ENCODE data around the gene D2HGDH. TPM values are rescaled to one million over a fixed set of nuclear protein-coding genes. Genes with fewer than 3 reads are reported as not detected.
"Not testable (repeated sequence)": the region's sequence is repeated elsewhere in the genome, so short reads cannot be mapped to it uniquely, and the experiment has no call there.

D2HGDH gene
- total RNA-seq, 1 experiment from 2014 or later, result 5.6 TPM

DNA sequence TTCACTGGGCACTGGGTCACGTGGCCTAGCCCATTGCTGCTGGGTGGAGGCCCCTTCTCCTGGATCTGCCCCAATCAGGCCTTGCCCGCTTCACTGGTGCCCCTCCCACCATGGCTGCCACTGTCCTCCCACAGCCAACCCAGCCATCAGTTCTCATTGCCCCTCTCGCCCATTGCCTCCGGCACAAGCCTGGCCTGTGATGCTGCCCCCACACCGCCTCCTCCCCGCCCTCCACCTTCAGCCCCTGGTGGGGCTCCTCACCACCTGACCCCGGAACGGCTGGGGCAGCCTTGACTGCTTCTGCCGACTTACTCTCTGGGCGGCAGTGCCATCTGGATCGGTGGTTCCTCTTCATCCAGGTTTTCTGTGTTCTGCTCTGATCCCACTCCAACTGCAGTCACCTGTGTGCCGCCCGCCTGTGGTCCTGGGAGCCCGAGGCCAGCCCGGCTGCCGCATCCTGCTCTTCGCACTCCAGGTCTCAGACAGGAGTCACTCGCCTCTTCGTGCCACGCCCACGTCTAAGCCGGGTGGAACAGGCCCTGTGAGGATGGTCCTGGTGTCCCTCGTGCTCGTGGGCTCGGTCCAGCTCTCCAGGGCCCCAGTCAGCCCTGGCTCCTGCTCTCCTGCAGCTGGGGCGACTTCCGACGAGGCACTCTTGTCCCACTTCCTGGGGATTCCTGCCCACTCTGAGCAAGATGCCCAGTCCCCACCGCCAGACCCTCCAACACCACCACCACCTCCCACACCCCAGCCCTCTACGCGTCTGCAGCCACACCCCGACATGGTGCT lies 14.2 kb downstream of the D2HGDH start:
- DNase-seq (ENCODE audit: low read depth), result no peak

DNA sequence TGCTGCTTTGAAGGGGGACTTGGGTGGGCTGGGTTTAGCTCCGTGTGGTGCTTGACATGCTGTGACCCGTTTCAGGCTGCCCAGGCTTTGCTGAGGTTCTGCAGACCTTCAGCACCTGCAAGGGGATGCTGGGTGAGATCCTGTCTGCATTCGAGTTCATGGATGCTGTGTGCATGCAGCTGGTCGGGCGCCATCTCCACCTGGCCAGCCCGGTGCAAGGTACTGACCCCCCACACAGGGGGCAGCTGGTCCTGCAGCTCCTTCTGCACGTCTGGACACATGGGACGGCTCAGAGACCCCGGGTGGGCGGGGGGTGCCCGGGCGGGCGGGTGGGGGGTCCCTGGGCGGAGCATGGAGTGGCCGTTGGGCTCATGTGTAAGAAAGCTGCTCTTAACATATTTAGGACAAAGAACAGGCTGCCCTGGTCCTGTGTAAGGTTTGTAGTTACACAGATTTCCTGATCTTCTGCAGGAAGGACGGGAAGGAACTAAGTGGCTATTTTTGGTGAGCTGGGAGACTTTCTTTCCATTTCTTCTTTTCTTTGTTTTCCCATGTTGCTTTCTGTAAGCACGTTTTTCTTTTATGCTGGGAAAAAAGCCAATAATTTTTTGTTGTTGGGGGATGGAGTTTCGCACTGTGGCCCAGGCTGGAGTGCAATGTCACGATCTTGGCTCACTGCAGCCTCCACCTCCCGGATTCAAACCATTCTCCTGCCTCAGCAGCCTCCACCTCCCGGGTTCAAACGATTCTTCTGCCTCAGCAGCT lies 15.8 kb downstream of the D2HGDH start:
- DNase-seq (ENCODE audit: low read depth), result no peak

DNA sequence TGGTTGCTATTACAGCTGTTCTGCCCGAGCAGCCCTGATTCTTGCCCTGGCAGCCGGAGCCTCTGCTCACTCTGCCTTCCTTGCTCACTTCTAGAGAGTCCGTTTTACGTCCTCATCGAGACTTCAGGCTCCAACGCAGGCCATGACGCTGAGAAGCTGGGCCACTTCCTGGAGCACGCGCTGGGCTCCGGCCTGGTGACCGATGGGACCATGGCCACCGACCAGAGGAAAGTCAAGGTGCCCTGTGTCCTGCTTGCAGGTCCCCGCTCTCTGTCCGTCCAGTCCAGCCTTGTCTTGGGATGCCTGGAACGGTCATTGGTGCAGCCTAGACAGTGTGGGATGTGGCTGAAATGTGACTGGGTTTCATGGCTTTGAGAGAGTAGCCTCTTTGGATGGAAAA lies 16.7 kb downstream of the D2HGDH start:
- no peak for DNase-seq (ENCODE audit: low read depth)

DNA sequence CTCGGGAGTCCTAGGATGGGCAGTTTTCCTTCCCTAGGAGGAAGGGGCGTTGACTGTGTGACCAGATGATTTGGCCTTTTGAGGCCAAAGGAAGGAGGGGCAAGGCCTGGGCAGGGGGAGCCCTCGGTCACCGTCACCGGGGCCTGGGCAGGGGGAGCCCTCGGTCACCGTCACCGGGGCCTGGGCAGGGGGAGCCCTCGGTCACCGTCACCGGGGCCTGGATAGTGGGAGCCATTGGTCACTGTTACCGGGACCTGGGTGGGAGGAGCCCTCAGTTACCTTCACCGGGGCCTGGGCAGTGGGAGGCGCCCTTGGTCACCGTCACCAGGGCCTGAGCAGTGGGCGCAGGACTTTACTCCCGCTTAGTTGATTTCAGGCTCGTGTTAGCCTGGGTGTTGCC lies 17.3 kb downstream of the D2HGDH start:
- no peak for DNase-seq (ENCODE audit: low read depth)

DNA sequence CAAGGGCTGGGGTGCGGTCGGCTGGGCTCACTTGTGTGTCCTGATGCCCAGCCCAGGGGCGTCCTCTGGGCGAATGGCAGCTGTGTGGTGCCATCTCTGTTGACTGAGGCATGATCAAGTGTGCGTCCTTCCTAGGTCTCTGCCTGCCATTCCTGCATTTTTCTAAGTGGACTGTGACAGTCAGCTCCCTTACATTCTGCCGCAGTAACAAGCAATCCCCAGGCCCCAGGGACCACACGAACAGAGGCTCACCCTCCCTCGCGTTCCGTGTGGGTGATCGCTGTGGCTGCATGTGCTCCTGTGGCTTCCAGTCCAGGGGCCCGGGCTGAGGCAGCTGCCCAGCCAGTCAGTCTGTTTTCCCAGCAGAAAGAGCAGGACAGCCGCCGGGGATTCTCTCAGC lies 17.8 kb downstream of the D2HGDH start:
- DNase-seq (ENCODE audit: low read depth), result no peak

DNA sequence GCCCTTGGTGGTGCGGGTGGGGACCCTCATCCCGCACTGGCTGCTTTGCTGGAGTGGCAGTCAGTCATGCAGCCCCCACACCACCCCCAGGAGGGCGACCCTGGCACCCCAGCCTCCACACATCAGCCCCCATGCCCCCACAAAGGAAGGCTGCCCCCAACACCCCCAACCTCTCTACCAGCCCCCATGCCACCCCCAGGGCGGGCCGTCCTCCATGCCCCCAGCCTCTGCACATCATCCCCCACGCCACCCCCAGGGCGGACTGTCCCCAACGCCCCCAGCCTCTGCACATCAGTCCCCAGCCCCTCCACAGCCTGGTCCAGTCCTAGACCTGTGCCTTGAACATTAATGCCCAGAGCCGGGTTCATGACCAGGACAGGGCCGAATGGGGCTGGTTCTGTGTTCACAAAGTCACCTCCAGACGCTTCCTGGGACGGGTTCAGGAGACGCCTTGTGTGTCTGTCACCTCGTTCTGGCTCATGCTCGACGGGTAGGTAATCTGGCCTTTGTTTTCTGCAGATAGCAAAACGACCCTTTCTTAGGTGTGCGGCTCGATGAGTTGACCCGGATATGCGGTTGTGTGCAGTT lies 18.4 kb downstream of the D2HGDH start:
- DNase-seq (ENCODE audit: low read depth), result no peak

DNA sequence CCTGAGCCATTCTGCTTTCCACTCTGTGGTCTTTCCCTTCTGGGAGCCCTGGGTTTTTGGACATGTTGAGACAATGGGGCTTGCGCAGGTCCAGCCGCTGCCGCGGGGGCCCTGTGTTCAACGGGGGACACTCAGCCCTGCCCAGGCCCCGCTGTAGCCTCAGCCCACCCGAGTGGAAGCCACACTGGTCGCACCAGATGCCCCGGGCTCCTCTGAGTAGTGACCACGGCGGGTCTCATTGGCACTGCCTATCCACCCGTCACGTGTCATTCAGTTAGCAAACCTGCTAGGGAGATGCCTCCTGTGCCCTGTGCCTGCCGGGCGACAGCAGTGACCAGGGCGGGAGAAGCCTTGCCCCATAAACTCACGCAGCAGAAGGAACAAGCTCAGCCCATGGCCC lies 19.1 kb downstream of the D2HGDH start:
- DNase-seq (ENCODE audit: low read depth), result no peak

DNA sequence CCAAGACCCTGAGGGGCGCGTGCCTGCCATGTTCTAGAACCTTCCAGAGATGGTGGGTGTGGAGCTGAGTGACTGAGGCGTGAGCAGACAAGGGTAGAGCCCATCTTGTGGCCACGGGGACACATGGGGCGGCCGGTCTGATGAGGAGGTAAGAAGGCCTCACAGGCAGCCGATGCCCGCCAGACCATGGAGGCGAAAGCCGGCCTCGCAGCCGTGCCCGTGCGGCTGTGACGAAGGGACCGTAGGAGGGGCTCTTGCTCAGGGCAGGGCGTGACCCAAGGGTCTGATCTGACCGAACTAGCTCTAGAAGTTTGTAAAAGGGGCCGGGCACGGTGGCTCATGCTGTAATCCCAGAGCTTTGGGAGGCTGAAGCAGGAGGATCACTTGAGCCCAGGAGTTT lies 19.6 kb downstream of the D2HGDH start:
- DNase-seq (ENCODE audit: low read depth), result no peak

DNA sequence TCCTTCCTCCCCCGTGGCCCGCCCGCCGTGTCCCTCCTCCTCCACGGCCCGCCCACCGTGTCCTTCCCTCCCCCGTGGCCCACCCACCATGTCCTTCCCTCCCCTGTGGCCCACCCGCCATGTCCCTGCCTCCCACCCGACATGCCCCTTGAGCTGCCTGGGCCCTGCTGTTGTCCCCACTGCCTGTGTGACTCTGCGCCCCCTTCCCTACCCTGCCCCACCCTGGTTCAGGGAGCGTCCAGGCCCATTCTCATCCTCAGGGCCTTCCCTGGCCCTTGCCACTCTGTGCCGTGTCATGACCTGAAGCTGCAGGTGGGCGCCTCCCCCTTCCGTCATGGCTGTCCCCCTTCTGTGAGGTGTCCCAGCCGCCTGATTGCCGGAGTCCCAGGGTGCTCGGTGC lies 20.7 kb downstream of the D2HGDH start:
- no peak for DNase-seq (ENCODE audit: low read depth)

DNA sequence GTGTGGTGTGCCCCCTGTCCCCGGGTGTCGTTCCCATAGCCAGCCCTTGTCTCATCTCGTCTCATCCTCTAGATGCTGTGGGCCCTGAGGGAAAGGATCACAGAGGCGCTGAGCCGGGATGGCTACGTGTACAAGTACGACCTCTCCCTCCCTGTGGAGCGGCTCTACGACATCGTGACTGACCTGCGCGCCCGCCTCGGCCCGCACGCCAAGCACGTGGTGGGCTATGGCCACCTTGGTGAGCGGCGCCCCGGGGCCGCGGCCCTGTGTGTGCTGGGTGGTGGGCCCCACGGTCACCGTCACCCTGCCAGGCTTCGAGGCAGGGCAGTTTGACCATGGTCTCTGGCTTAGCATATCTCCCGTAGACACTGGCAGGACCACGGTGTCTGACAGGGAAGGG lies 21.3 kb downstream of the D2HGDH start:
- no peak for DNase-seq (ENCODE audit: low read depth)

DNA sequence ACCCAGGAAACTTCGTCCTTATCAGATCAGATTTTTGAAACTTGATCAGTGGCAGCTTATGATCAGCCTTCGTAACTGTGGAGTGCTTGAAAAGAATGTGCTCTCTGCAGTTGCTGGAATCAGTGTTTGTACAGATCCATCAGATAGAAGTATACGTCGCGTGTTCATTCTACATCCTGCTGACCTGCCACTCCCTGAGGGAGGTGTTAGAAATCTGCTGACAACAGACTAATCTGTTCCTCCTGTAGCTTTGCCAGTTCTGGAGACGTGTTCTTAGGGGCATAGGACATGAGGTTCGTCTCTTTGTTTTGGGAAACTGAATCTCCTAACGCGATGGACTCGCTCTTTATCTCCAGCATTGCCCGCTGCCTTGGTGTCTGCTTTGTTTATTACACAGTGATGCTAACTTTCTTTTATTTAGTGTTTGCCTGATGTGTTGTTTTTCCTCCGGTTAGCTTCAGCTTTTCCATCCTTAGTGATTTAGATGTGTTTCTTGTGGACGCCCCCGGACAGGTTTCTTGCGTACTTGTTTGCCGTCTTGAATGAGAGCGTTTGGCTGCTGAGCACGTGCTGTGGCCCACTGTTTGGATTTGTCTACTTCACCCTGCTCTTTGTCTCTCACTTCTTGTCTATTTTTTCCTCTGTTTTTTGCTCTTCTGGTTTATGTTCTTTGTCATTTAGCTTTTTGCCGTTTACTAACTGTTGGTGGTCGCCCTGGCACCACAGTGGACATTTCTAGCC lies 24.8 kb downstream of the D2HGDH start:
- DNase-seq (ENCODE audit: low read depth), result no peak

DNA sequence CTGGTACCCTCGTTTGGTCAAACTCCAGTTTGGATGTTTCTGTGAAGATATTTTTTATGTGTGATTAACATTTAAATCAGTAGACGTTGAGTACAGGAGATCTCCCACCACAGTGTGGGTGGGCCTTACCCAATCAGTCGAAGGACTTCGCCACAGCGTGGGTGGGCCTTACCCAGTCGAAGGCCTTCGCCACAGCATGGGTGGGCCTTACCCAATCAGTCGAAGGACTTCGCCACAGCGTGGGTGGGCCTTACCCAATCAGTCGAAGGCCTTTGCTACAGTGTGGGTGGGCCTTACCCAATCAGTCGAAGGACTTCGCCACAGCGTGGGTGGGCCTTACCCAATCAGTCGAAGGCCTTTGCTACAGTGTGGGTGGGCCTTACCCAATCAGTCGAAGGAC lies 25.5 kb downstream of the D2HGDH start:
- DNase-seq (ENCODE audit: low read depth), result not testable (repeated sequence)

DNA sequence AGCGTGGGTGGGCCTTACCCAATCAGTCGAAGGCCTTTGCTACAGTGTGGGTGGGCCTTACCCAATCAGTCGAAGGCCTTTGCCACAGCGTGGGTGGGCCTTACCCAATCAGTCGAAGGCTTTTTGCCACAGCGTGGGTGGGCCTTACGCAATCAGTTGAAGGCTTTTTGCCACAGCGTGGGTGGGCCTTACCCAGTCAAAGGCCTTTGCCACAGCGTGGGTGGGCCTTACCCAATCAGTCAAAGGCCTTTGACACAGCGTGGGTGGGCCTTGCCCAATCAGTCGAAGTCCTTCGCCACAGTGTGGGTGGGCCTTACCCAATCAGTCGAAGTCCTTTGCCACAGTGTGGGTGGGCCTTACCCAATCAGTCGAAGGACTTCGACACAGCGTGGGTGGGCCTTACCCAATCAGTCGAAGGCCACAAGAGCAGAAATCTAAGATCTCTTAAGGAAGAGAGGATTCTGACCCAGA lies 25.9 kb downstream of the D2HGDH start:
- no peak for DNase-seq (ENCODE audit: low read depth)

DNA sequence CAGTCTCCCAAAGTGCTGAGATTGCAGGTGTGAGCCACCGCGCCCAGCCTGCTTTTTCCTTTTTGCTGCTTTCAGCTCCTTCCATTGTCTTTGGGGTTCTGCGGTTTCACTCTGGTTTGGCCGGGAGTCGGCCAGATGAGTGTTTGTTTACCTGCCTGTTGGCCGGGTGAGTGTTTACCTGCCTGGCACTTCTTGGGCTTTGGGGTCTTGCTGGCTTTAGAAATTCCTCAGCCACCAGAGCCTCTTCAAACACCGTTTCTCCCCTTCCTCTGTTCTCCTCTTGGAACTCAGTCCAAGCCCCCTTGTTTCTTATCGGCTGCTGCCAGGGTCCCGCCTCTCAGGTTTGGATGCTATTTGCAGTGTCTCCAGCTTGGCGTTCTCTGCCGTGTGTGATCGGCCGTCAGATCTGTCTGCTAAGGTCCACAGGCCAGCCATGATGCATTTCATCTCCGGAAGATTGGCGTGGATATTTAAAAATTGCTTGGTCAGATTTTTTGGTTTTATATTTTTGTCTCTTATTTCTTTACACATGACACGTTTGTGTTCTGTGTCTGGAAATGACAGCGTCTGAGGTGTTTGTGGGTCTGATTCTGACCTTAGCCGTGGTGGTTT lies 28.0 kb downstream of the D2HGDH start:
- DNase-seq (ENCODE audit: low read depth), result no peak

DNA sequence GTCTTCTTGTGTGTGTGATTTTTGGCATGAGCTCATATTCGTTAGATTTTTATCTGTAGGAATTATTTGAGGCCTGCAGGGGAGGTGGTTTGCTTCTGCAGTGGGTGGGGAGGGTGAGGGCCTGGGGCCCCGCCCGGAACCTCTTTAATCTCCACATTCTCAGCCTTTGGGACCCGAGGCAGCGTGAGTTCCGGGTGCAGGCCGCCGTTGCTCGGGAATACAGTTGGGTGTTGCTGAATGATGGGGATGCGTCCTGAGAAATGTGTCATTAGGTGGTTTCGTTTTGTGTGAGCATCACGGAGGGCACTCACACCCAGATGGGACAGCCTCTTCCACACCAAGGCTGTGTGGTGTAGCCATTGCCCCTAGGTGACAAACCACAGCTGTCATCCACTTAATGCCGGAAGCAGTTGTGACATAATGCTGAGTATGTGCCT lies 28.5 kb downstream of the D2HGDH start:
- DNase-seq (ENCODE audit: low read depth), result no peak

DNA sequence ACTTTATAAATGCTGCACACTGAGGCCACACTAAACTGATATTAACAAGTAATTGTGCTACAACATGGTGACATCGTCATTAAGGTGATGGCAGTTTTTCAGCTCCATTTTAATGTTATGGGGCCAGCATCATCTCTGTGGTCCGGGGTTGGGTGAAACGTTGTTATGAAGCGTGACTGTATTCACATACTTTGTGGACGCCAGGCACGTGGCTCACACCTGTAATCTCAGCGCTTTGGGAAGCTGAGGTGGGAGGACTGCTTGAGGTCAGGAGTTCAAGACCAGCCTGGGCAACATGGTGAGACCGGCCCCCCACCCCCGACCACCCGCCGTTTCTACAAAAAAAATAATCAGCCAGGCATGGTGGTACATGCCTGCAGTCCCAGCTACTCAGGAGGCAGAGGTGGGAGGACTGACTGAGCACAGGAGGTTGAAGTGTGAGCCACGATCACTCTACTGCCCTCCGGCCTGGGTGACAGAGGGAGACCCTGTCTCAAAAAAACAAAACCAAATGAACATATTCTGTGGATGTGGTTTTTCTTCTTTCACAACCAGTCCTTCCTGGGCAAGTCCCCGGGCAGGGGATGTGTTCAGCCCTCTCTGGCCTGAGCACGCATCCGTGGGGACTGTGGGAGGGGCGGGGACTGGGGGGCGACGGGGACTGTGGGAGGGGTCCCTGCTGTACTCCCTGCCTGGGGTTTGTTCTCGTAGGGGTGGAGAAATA lies 29.3 kb downstream of the D2HGDH start:
- DNase-seq (ENCODE audit: low read depth), result no peak

DNA sequence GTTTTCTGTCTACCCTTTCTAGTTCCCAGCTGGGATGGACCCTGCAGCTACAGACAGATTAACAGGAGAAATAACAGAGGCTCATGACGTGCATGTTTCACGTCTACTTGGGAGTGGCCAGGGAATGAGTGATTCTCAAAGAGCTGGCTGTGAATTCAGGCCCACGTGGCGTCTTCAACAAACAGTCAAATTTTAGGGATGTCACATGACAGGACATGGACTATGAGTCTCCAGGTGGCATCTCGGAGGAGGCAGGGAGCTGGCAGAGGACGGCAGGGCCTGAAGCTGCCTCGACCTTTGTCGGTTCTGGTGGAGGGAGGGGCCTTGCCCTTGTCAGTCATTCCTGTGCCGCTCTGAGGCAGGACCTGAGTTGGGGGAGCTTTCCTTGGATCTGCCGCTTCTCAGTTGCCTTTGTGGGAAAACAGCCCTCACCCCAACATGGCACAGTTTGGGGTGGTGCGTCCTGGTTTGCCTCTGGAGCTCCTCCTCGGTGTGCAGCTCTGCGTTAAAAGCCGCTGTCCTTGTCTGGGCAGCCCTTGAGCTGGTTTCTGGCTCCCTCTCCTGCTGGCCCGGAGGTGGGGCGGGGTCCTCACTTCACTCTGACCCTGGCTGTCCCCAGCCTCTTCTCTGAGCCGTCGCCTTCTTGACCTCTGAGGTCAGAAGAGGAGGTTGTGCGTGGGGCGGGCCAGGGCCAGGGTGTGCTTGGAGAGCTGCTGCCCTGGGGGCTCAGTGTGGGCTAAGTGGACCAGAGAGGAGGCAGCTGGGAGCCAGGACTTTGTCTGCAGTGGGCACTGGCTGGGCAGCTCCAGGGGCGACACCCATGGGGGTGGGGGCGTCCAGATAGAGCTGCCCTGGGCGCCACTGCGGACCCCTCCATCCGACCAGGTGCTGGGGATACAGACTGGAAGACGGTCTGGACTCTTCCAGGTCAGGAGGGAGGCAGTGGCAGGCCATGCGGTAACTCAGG lies 30.1 kb downstream of the D2HGDH start:
- DNase-seq (ENCODE audit: low read depth), result no peak

DNA sequence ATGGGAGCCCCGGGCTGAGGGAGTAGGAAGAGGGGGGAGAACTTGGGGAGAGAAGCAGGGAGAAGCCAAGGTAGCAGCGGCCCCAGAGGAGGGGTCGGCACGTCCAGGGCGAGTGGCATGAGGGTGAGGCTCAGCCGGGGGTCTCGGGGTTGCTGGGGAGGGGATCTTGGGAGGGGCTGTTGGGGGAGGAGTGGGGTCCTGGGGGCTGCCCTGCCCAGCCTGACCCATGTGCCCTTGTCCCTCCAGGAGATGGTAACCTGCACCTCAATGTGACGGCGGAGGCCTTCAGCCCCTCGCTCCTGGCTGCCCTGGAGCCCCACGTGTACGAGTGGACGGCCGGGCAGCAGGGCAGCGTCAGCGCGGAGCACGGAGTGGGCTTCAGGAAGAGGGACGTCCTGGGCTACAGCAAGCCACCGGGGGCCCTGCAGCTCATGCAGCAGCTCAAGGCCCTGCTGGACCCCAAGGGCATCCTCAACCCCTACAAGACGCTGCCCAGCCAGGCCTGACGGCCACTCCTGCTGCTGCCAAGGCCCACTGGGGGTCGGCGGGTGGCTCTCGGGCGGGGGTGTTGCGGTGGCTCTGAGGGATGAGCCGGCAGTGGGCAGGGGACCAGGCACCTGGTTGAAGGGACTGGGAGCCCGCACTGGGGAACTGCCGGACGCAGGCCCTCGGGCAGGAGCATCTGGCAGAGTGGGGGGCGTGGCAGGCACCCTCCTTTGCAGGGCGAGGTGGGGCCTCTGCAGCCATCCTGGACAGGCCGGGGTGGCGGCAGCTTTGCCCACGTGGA lies 33.2 kb downstream of the D2HGDH start:
- DNase-seq (ENCODE audit: low read depth), result no peak

DNA sequence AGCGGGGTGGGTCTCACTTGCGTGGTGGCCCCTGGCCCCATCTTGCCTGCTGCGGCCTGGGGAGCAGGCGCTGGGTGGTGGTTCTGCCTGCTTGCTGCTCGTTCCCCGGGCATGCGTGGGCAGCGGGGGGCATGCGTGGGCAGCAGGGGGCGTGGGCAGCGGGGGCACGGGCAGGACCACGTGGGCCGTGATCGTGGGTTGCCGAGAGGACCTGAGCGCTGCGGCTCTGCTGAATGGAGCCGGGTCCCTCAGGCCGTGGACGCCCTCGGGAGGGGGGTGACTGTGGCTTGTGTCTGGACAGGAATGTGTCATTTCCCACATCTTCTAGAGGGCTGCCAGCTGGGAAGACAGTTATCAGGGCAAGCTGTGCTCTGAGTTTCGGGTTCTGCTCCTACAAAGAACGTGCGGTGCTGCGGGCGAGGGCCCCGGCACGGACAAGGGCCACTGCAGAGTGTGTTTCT lies 33.9 kb downstream of the D2HGDH start:
- no peak for DNase-seq (ENCODE audit: low read depth)

Measured in RPMI7951 (cell line).